ENCODE data around the gene FKBP5.

Gene FKBP5

GRCh38 chr6:35654883-35655282 is 33.8 kb downstream of the FKBP5 start:
- DNase-seq, result no peak

DNA sequence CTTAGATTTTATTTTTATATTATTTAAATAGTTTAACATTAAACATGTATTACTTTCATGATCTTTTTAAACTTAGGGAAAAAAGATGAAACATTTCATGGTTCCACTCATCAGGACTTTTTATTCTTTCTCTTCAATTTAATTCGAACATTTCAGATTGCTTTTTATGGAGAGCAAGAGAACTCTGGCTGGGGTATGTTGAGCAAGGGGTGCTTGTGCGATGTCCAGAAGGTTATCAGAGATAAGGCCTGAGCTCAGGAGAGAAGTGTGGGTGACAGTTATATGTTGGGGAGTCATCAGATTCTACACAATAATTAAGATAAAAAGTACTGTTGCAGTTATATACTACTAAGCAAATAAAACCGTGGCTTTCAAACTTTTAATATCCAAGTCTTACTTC is 37.5 kb downstream of the FKBP5 start:
- DNase-seq, result no peak

DNA sequence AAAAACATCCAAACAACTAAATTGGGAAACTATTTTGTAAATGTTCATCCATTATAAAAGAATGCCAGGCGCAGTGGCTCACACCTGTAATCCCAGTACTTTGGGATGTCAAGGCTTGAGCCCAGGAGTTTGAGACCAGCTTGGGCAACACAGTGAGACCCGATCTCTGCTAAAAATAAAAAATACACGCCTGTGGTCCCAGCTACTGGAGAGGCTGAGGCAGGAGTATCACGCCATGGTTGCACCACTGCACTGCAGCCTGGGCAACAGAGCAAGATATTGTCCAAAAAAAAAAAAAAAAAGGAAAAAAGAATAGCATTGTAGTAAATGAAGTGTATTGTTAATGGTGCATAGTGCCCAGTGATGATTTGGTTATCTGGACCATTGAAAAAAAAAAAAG is 38.7 kb downstream of the FKBP5 start:
- no peak for DNase-seq

- DNase-seq, result no peak
Measured at GRCh38 chr6:35648203-35648602, 40.5 kb downstream of the FKBP5 start.

DNA sequence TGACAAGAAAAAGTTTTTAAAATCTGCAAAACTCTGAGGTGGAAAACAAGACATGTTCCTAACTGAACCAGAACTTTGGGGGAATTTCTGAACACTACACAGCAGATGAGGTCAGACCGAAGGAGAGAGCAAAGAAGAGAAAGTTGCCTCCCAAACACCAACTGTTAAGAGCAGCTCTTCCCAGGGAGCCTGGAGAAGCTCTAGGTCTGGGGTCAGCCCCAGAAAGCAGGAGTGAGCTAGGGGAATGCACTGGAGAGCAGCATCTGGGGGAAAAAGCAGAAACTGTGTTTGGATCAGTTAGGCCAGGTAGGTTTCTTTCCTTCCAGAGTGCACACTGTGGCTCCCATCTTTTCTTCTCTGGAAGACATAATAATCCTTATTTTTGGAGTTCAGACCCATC is 41.3 kb downstream of the FKBP5 start:
- no peak for DNase-seq

- no peak for DNase-seq
Measured at GRCh38 chr6:35643162-35643535, 45.6 kb downstream of the FKBP5 start.

- no peak for DNase-seq
Measured at GRCh38 chr6:35642471-35643161, 46.1 kb downstream of the FKBP5 start.

GRCh38 chr6:35640017-35640664 is 48.6 kb downstream of the FKBP5 start:
- no peak for DNase-seq

- no peak for DNase-seq
Measured at GRCh38 chr6:35638679-35639078, 50.0 kb downstream of the FKBP5 start.

DNA sequence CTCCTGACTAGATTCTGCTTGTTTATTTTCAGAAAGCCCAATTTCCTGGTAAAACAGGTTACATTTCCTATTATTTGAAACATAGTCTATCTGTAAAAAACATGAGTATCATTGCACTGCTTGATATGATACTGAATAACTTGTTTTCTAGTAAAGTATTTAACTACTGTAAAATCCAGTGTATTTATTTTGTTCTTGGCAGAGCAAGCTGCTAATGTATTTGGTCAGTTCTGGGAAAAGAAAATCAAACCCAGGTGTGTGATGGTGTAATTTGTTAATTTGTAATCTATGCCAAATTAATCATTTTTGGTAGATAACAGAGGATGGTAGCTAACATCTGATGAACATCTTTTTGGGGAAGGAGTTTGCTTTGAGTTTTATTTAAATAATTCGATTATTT is 50.8 kb downstream of the FKBP5 start:
- no peak for DNase-seq

- DNase-seq, result no peak
Measured at GRCh38 chr6:35635601-35636597, 52.8 kb downstream of the FKBP5 start.

GRCh38 chr6:35634316-35634715 is 54.4 kb downstream of the FKBP5 start:
- no peak for DNase-seq

- no peak for DNase-seq
Measured at GRCh38 chr6:35633579-35634089, 55.1 kb downstream of the FKBP5 start.

GRCh38 chr6:35629876-35630378 is 58.8 kb downstream of the FKBP5 start:
- no peak for DNase-seq

GRCh38 chr6:35626401-35626800 is 62.3 kb downstream of the FKBP5 start:
- no peak for DNase-seq

- DNase-seq, result no peak
Measured at GRCh38 chr6:35624341-35625070, 64.2 kb downstream of the FKBP5 start.

DNA sequence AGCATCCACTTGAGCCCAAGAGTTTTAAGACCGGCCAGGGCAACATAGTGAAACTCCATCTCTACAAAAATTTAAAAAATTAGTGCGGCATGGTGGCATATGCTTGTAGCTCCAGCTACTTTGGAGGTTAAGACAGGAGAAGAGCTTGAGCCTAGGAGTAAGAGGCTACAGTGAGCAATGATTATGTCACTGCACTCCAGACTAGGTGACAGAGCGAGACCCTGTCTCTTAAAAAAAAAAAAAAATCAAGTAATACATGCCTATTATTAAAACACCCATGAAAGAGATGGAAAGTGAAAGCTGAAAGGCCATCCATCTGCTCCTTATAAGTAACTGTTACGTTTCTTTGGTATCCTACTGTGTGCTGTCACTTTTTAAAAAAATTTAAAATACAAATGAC is 66.4 kb downstream of the FKBP5 start:
- no peak for DNase-seq

DNA sequence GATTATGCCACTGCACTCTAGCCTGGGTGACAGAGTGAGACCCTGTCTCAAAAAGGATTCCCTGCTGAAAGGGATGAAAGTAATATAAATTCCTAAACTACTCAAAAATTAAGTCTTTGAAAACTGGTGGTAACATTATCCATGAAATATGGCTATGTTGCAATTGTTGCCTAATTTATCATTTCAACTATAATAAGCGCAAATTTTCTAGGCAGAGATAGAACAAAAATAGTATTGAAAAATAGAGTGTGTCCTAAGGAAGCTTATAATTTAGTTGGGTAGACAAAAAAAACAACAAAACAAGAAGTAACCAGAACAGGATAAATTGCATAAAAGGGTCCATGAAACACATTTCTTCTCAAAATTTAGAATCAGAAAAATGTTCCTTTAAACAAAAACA is 68.0 kb downstream of the FKBP5 start:
- DNase-seq, result no peak

DNA sequence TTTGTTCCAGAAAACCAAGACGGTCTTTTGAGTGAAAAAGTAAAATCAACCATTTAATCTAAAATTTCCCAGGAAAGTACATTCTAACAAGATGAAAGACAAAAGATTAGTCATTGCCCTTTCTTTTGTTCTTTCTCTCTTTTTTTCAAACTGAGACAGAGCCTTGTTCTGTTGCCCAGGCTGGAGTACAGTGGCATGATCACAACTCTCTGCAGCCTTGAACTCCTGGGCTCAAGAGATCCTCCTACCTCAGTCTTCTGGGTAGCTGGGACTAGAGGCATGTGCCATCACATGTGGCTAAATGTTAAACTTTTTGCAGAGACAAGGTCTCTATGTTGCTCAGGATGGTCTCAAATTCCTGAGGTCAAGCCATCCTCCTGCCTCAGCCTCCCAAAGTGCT is 75.0 kb downstream of the FKBP5 start:
- DNase-seq, result no peak

GRCh38 chr6:35611240-35611639 is 77.5 kb downstream of the FKBP5 start:
- no peak for DNase-seq

DNA sequence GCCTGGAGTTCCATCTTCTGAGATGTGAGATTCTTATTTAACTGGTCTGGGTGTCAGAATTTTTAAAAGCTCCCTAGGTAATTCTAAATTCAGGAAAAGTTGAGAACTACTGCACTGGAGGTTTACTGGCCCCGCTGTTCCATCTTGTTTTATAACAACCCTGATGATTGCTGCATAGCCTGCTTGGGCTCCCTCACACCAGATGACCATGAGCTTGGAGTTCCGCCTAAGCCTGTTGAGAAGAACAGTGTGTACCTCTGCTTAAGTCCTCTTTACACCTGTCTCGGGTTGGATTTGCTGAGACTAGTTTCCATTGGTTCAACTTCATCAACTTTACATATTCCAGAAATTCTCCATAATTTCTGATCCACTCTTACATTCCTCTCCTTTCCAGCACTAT is 77.9 kb downstream of the FKBP5 start:
- no peak for DNase-seq

- no peak for DNase-seq
Measured at GRCh38 chr6:35609588-35609987, 79.1 kb downstream of the FKBP5 start.
